GM12872 (cell line): ENCODE data around the gene CSF3R.

Experiments
- CTCF ChIP-seq: IDR thresholded peaks from 3 replicates; pipeline ENCODE4 v1.5.1; 2011; ENCODE audit warnings: low read depth, mild to moderate bottlenecking, low read length, moderate library complexity; ENCODE audit not compliant: insufficient read depth

CSF3R gene

DNA sequence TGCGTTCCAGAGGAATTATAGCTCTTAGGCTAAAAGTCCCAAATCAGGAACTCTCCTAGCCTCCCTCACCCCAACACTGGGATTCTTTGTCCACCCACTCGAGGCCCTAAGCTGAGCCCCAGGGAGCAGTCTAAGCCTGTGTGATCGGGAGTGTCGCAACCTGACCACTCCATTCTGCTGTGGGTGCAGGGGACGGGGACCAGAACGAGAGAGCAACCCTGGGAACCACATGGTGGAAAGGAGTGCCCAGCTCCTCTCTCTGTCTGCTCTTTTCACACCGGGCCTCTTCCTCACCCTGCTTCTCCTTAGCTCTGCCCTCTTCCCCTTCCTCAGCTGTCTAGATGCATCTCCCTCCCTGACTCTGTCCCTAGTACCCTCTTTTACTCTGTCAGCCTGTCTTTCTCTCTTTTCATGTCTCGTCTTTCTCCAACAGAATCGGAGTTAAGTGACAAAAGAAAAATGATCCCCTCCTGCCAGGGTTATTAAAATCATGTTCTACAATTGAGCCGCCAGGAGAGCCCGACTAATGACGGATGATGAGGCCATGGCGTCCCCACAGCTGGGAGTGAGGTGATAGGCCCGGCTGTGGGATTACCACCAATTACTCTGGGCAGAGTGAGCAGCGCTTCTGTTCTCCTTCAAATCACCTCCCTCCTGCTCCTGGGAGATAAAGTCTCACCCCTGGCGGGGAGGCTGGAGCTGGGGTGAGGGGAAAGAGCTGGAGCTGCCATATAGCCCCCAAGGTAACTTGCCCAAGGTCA is 34.5 kb upstream of the CSF3R start:
- TF ChIP-seq CTCF, result no peak

- TF ChIP-seq CTCF, result peak; percentile 94
Observed at GRCh38 chr1:36516372-36517010, 33.8 kb upstream of the CSF3R start.

DNA sequence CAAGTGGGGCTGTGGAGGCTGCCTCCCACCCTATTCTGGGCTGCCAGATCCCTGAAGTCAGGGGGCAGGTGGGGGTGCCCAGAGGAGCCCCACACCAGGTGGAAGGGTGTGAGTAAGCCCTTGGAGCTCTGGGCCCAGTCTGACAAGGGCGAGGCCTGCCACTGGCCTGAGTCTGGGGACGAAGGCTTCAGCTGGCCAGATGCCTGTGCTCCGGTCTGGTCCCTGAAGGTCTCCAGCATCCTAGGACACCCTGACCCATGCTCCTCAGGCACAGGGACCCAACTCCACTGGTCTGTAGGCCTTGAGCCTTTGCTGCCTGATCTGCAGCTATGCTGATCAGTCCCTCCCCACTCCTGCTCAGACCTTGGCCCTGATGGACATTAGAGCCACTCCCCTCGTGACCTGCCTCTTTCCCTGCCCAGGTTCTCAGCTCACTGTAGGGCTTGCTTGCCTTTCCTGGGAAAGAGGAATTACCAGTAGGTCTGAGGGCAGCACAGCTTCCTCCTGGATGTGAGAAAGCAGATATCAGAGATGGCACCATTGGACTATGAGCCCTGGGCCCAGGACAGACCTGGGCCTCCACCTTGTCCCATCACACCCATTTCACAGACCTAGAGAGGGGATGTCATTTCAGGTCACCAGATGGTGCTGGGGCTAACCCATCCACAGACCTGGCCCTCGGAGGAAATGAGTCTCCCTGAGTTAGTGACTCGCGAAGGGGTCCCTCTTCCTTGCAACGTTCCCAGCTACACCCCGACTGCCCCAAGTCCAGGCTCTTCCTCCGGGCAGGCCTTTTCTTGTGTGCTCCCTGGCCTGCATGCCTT is 32.8 kb upstream of the CSF3R start:
- no peak for TF ChIP-seq CTCF

DNA sequence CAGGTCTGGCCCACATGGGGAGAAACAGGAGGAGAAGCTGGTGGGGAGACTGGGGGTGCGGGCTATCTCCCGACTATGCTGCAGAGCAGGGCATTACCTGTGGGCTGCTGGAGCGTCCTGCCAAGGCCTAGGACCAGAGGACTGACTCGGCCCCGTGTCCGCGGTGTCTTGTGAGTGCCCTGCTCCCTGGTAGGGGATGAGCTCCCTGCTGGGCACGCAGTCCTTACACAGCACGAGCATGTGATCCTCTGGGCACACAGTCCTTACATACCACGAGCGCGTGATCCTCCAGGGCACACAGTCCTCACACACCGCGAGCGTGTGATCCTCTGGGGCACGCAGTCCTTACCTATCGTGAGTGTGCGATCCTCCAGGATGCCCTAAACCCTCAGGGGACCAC is 31.8 kb upstream of the CSF3R start:
- no peak for TF ChIP-seq CTCF

- TF ChIP-seq CTCF, result no peak
Observed at GRCh38 chr1:36513676-36514473, 31.2 kb upstream of the CSF3R start.

- TF ChIP-seq CTCF, result no peak
Observed at GRCh38 chr1:36512842-36513241, 30.1 kb upstream of the CSF3R start.
